Psoas muscle (tissue), 8 donors: ENCODE measurements around the gene GPR107. TPM values are rescaled to one million over a fixed set of nuclear protein-coding genes. Genes with fewer than 3 reads are reported as not detected.

ENCODE experiments used
- ATAC-seq, 4 donors: fragments of 200-7000 bp; cut with Tn5 transposase; one replicate each; pipeline ENCODE4 v1.9.1; 2020; ENCODE audit warnings: moderate library complexity in 3 of 4, mild to moderate bottlenecking in 2 of 4
- DNase-seq, 2 donors: peaks; one replicate each; pipeline ENCODE4 v3.0.0-alpha.2; 2020
- H3K27ac ChIP-seq: fragments of 200-600 bp; one replicate; pipeline ENCODE4 v1.8.0; 2022
- H3K27me3 ChIP-seq, 3 donors: fragments of 200-600 bp in 1 of 3; one replicate each; pipeline versions ENCODE4 v1.6.1 to v1.8.0; 2013 to 2022; ENCODE audit warnings: low read length in 2 of 3, mild to moderate bottlenecking in 2 of 3, moderate library complexity in 1 of 3; ENCODE audit not compliant: insufficient read depth in 3 of 3
- H3K36me3 ChIP-seq, 2 donors: fragments of 200-600 bp in 1 of 2; one replicate each; pipeline versions ENCODE4 v1.6.1 to v1.8.0; 2013 to 2022; ENCODE audit warnings: low read depth in 1 of 2, mild to moderate bottlenecking in 1 of 2, moderate library complexity in 1 of 2; ENCODE audit not compliant: insufficient read depth in 1 of 2
- H3K4me1 ChIP-seq: fragments of 200-600 bp; one replicate; pipeline ENCODE4 v1.8.0; 2022
- H3K4me3 ChIP-seq: fragments of 200-600 bp; one replicate; pipeline ENCODE4 v1.8.0; 2022; ENCODE audit warnings: mild to moderate bottlenecking
- H3K9me3 ChIP-seq: fragments of 200-600 bp; one replicate; pipeline ENCODE4 v1.8.0; 2022
- WGBS, 3 donors: extraction: QIAGEN DNeasy Blood & Tissue Kit; methylation state at CpG; one replicate each; pipeline versions ENCODE4 v1.1.6 to v1.1.7; 2013; 5-methylcytosine and 5-hydroxymethylcytosine counted together
- intact Hi-C, 2 donors: fragments of 100-400 bp; cut with DNase I; formaldehyde crosslinking; loops; one replicate each; pipeline versions ENCODE4 v1.11.0 to v1.14.2; 2022
- polyA plus RNA-seq, 3 donors: library from polyadenylated mRNA; stranded (reverse); fragments of 200-250 nt; gene quantifications; one replicate each; pipeline ENCODE4 v1.2.3, GENCODE V29; 2013
- total RNA-seq, 4 donors: library from RNA; stranded (reverse); fragmentation: NEBNext Ultra II Directional in 2 of 4; extraction: Animal tissue kit (Norgen Biotek cat#: 25700) in 2 of 4; gene quantifications; one replicate each; pipeline versions ENCODE4 v1.2.1 to v1.2.4, GENCODE V29; 2021 to 2023
- TF ChIP-seq, protein P1 (sequence below): fragments of 200-600 bp; IDR thresholded peaks from one replicate; pipeline ENCODE4 v1.8.0; 2022; ENCODE audit warnings: antibody characterized with exemption
- donor health status: healthy with polysubstance abuse.
- donor health status: DM: no; HTN: no; CAD: no; lungs with moderate emphysema.
- donor health status: Bipolar disorder and iron deficiency.
- donor health status: healthy.
- donor health status: DM: yes; HTN: yes; CAD: no.
- donor health status: DM: no; HTN: no; CAD: no.
- donor health status: DM: no; HTN: no; CAD: no.
- donor health status: DM: yes; HTN: yes; CAD: no.

GPR107 gene
- total and polyA plus RNA-seq, 7 donors: 8.9 to 28.1 (median 19.9) TPM

DNA sequence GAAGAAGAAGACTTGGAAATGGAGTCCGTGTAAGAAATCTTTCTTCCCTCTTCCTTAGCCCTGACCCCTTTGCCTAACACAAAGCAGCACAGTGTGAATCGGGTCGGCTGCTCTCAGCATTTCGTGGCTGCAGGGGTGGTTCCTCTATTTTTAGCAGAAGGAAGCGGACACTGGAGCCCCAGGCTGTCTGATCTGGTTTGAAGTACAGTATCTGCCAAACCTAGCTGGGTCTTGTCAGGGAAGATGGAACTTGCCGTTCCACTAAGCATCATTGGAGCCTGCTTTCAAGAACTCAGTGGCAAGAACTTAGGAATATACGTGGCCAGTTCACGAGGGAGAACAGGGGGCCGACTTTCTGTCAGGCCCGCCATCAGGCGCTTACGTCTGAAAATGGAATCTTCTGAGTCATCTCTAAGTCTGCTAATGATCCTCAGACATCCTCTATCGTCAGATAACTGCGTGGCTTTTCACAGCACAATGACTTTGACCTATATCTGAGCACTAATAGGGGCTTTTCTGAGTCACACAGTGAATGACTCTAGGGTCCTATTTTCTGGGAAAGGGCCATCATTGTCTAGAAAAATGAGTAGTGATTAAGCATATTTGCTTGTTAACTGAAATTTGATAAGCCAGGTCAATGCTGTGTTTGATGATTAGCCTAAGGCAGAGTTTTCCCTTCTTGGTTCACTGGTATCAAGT, 75.2 kb downstream of the GPR107 start:
- Histone ChIP-seq H3K4me1 (no peaks in the 10 kb centered on the region), H3K27me3 (no peaks in the 10 kb centered on the region), H3K36me3 (peaks cover 0 to 73% of the 10 kb centered on the region in 2 donors), H3K27ac (peak overlapping the region; percentile 68), H3K4me3 (no peak overlapping the region), H3K9me3 (no peaks in the 10 kb centered on the region)
- ATAC-seq (peak; percentile 79 to 92 (median 86)), DNase-seq (peak; percentile 56 to 64)
- TF ChIP-seq, protein P1, sequence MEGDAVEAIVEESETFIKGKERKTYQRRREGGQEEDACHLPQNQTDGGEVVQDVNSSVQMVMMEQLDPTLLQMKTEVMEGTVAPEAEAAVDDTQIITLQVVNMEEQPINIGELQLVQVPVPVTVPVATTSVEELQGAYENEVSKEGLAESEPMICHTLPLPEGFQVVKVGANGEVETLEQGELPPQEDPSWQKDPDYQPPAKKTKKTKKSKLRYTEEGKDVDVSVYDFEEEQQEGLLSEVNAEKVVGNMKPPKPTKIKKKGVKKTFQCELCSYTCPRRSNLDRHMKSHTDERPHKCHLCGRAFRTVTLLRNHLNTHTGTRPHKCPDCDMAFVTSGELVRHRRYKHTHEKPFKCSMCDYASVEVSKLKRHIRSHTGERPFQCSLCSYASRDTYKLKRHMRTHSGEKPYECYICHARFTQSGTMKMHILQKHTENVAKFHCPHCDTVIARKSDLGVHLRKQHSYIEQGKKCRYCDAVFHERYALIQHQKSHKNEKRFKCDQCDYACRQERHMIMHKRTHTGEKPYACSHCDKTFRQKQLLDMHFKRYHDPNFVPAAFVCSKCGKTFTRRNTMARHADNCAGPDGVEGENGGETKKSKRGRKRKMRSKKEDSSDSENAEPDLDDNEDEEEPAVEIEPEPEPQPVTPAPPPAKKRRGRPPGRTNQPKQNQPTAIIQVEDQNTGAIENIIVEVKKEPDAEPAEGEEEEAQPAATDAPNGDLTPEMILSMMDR: no peak
- intact Hi-C loops: no loop called here
- 44 to 66% (median 61%) methylated on average over 14 of the region's 14 CpGs for WGBS, 3 donors

GRCh38 chr9:130129432-130130061, 75.8 kb downstream of the GPR107 start:
- TF ChIP-seq, protein P1: no peak
- Histone ChIP-seq H3K4me1 (no peaks in the 10 kb centered on the region), H3K9me3 (no peaks in the 10 kb centered on the region), H3K27me3 (no peaks in the 10 kb centered on the region), H3K4me3 (no peak overlapping the region), H3K36me3 (peaks cover 0 to 68% of the 10 kb centered on the region in 2 donors), H3K27ac (peak overlapping the region; percentile 68)
- no peak for DNase-seq
- WGBS, 3 donors: 88 to 91% (median 89%) methylated on average over 22 of the region's 22 CpGs
- intact Hi-C loops: no loop called here
- ATAC-seq: peak; percentile 16 to 49 (median 26)

DNA sequence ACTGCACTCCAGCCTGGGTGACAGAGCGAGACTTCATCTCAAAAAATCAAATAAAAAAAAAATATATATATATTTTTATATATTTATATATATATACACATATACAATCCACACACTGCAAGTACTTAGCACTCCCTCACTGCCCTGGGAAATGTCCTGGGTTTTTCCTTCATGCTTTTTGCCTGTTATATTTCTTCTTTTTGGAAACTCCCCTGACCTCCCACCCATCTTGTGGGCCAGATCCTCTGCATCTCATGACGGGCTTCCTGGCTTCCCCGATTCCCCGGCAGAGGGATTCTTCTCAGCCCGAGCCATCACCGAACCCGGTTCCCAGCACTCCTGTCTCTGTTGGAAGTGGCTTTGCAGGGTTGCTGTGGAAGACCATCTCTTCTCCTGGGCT, 79.0 kb downstream of the GPR107 start:
- Histone ChIP-seq H3K9me3 (no peaks in the 10 kb centered on the region), H3K27me3 (no peaks in the 10 kb centered on the region), H3K4me3 (no peak overlapping the region), H3K27ac (no peak overlapping the region), H3K4me1 (no peaks in the 10 kb centered on the region), H3K36me3 (peaks cover 0 to 70% of the 10 kb centered on the region in 2 donors)
- no peak for DNase-seq
- TF ChIP-seq, protein P1: no peak
- 93 to 97% (median 94%) methylated on average over 7 of the region's 7 CpGs for WGBS, 3 donors
- intact Hi-C loops: no loop called here
- ATAC-seq: no peak

DNA sequence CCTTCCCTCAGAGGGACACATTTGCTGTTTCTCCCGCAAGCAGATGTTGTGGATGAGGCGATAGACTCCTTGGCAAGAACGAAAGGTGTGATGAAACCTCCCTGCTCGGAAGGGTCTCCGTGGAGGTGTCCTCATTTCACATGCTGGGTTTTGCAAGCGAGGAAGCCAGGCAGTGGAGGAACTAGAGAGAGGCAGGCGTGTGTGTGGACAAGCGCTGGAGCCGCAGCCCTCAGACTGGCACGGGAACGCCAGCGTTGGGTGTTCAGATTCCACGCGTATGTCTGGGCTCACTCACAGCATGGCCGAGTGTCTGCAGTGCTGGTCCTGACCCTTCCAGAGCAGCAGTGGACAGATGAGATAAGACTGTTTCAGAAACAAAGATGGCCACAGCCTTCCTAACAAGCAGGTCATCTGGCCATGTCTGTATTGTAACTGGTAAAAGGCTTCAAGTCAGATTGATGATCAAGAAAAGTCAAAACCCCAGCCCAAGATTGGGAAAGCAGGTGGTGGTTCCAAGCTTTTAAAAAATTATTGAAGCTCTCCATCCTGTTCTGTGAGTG, 83.5 kb downstream of the GPR107 start:
- DNase-seq (peak in 1 of 2 donors; percentile 66), ATAC-seq (peak in 2 of 4 donors; percentile 16 to 37)
- no peak overlapping the region for H3K4me3 ChIP-seq
- H3K4me1 ChIP-seq: peaks cover 9% of the 10 kb centered on the region
- H3K9me3 ChIP-seq: no peaks in the 10 kb centered on the region
- whole genome bisulfite sequencing, 3 donors: 90 to 96% (median 93%) methylated on average over 15 of the region's 15 CpGs
- intact Hi-C loops: no loop called here
- H3K27me3 ChIP-seq: no peaks in the 10 kb centered on the region
- TF ChIP-seq, protein P1: no peak
- H3K27ac ChIP-seq: no peak overlapping the region
- H3K36me3 ChIP-seq: peaks cover 0 to 28% of the 10 kb centered on the region in 2 donors
